Dermis microvascular lymphatic vessel endothelial cell (primary cell): ENCODE results near the gene HMGN3. TPM values are rescaled to one million over a fixed set of nuclear protein-coding genes. Genes with fewer than 3 reads are reported as not detected.

Source experiments
- DNase-seq, 2 donors: peaks; one replicate each; pipeline versions ENCODE4 v3.0.0 to v3.0.0-alpha.2; 2010; ENCODE audit warnings: low read depth in 2 of 2
- total RNA-seq: library from RNA; depleted of rRNA; stranded (reverse); fragments of >200 nt; gene quantifications from 2 replicates; pipeline ENCODE4 v1.2.1, GENCODE V29; 2014

HMGN3 gene
- total RNA-seq, 1 donor from 2014 or later, result 48.8 TPM

DNA sequence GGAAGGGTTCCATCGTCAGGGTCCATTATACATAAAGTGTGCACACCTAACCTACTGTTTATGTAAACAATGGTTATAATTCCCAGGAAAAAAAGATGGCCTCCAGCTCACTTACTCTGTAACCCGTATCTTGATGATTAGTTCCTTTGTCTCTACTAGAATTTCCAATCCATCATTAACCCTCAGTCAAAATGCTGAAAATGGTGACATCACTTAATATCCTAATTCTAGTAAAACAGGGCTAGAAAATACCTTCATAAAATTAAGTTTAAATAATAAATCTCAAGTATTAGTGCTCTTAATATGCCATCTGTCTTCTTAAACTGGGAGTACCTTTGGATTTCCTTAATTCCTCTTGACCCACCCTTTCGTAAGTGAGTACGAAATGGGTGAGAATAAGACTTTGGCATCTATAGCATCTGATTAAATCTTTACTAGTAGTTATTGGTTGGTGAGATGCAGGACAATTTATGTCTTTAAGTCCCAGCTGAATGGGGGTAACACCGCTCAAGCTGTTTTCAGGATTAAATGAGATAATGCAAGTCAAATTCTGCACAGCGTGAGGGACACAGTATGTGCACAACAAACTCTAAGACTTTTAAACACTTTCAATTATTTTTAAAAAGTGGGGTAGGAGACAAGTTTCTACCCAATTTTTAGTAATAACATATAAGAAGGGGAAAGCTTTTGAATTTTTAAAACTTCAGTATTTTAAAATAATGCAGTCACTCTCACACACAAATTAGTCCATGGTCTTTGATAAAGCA lies 1.6 kb downstream of the HMGN3 start:
- no peak for DNase-seq

DNA sequence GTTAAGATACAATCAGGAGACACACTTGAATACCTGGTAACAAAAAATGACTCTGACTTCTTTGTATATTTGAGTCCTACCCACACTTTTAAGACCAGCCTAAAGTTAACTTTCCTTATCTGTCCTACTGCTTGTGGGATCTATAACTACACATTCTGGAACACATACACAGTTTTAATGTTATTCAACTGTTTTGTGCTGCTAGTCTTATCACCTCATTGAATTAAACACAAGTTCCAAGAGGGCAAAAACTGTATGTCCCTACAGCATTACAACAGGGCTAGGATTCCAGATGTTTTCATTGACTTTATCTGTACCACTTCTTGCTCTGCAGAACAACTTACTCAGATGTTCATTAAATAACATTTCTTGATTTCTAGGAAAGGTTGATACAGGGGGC lies 2.8 kb downstream of the HMGN3 start:
- no peak for DNase-seq

DNA sequence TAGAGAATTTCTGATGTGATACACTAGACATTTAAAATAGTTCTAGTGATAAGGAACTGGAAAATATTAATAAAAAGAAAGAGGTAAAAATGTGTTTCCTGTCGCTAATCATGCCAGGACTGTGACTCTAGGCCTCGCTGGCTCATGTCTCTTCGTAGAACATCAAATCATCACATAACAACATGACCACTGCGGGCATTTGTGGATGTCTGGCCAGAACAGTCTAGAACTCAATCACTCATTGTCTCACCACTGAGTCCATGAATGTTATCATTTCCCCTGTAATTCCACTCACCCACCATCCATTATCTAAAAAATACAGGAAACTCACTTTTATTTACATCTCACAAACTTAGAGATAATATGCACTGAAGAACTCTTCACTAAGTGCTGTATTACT lies 3.4 kb downstream of the HMGN3 start:
- DNase-seq, result peak; percentile 77 to 89

DNA sequence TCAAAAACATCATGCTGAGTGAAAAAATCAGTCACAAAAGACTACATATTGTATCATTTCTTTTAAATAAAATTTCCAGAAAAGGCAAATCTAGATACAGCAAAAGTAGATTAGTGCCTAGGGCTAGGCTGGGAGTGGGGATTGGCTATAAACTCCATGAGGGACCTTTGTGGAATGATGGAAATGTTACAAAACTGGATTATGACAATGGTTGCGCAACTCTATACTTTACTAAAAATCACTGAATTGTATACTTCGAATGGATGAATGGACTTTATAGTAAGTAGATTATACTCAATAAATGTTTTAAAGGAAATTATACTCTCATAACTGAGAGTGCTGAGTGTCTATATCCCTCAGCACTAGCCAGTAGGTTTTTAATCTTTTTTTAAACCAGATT lies 4.3 kb downstream of the HMGN3 start:
- no peak for DNase-seq

DNA sequence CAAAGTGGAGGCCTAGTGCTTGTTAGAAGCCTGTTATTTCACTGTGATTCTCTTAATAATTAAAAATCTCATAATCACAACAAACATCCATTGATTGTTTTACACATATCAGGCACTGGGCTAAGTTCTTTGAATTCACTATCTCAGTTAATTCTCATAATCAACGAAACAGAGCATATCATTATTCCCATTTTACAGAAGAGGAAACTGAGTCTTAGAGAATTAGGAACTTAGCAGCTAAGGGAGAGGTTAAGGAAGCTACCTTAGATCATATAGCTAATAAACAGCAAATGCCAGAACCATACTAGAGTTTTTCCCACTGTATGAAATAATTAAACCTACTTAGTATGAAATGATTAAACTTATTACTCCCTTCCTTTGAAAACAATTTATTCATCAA lies 7.0 kb downstream of the HMGN3 start:
- no peak for DNase-seq

DNA sequence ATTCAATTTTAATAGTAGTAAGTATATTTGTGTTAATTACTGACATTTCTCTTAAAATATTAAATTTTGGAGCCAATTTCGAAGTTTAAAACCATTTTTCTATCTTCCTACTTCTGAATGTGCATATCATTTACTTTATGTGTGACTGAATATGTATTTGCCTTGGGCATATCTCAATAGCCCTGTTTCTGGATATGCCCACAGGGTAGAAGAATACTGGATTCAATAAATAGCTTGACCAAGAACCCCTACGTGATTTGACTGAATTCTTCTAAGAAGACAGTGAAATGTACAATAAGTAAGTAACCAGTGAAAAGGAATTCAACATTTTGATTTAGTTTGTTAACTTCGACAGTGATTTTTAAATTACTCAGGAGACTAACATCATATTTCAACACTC lies 7.8 kb downstream of the HMGN3 start:
- DNase-seq, result no peak

DNA sequence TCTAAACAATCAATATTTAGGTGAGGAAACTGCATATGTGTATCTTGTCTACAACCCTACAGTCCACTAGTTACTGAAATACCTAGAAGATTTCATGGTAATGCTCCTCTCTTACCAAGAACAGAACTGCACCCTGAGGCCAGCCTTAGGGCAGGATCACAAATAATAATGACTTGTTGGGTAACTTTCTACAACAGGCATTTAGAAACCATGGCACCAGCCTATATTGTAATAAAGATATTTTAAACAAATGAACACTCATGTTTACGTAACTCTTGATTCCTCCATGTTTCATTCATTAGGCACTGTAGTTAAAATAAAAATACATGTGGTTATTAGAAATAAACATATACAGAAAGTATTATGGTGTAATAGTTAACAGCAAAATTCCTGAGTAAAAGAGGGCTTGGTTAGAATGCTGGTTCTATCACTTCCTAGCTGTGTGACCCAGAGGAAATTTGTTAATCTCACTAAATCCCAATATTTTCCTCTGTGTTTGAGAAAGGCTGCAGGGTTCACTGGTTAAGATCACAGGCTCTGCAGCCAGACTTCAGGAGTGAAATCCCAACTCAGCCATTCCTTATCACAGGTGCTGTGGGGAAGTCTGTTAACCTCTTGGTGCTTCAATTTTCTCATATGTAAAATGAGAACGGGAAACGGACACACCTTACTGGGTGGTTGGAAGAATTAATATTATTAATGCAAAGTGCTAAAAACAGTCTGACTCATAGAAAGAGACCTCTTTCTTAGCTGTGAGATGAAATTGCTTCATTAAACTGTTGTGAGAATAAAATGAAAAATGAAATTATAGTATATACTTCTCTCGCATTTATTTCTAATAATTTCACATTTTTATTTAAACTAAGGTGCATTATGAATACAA lies 8.5 kb downstream of the HMGN3 start:
- DNase-seq, result no peak

DNA sequence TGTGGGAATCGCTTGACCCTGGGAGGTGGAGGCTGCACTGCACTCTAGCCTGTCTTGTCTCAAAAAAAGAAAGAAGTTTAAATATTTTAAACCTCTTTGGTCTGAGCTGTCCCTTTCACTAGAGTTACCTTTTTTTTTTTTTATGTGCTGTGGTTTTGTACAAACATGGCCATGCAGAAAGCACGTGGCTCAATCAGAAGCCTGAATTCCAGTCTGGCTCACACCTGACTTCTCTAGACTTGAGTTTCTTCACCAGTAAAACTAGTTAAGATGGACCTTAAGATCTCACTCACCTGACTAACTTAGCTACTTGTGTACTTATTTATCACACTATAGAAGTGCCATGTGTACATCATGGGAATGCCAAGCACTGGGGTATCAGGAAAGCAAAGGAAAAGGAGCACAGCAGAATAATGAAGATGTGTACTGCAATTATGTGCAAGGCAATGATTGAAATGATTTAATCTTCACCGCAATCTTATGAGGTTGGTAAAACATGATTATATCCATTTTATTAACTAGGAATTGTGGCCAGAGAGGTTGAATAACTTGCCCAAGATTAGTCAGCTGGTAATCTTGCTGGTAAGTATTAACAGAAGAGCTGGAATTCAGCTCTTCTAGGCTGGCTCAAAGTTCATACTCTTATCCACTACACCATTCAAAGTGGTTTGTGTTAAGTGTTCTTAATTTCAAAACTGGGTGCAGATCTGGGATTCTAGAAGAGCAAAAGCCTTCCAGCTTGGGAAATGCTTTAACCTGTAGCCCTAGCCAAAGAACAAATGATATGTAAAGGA lies 10.7 kb downstream of the HMGN3 start:
- no peak for DNase-seq

DNA sequence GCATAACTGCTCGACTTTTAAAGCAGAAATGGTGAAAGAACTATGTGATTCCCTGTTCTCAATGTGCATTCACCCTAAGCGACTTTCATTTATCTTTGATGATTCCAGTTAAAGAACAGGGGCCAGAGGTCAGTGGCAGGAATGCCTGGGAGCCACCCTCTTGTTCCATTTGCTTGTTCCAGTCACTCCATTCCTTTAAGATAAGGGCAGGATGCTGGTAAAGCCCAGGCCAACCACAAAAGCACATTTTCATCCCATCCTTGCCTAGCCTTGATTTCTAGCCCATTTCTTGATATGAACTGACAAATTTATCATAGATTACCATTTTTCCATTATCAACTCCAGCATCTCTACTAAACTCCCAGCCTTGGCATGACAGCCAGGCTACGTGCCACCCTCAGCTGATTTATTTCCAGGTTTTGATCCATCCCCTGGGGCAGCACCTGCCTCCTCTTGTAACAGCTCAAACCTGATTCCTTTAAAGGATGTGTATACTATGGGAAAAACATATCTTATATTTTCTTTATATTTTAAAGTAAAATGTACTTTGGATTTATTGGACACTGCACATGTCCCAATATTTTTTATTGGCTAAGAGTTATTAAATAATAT lies 19.2 kb downstream of the HMGN3 start:
- no peak for DNase-seq

DNA sequence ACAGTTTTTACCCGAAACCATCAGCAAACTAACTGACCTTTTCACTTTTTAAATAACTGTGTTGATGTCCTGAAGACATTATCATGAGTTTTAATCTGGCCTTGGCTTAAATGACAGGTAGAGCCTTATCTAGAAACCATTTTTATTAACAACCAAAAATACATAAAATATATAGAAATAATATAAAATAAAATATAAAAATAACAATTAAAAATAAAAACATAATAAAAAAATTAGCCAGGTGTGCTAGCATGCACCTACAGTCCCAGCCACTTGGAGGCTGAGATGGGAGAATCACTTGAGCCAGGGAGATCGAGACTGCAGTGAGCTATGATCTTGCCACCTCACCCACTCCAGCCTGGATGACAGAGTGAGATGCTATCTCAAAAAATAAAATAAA lies 21.6 kb downstream of the HMGN3 start:
- no peak for DNase-seq

DNA sequence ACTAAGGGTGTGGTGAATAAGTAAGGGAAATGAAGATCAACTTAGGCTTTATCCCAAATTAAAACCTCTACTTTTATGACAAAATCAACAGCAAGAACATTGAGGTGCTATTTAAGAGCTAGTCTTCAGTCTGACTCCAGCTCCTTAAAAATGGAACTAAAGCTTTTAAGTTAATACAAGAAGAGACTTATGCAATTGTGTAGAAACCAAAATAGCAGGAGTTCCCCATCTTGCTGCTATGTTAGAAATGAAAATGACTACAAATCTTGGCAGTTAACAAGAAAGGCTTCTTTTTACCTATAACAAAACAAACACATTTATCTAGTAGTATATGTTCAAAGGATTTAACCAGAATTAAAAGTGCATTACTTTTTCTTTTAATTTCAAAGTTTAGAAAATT lies 25.7 kb downstream of the HMGN3 start:
- no peak for DNase-seq

DNA sequence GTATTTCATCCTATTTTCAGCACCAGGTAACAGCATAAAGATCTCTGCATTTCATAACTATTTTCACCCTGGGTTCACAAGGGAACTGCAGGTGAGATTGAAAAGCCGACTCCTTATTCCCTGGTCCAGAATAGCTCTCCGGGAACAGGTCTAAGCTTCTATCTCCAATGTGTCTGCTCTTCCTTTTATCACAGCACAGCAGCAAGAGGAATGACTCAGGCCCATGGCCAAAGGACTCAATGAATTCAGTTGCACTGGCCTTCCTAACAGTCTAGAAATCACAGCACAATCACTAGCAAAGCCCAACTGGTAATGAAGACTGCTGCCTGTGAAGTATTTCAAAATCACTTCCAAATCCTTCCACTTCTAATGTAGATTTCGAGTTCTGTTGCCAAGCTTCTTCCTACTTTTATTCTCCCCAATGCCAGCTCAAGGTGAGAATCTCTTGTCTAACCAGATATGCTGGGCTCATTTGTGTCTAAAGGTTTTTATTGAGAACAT lies 30.7 kb downstream of the HMGN3 start:
- DNase-seq, result no peak

DNA sequence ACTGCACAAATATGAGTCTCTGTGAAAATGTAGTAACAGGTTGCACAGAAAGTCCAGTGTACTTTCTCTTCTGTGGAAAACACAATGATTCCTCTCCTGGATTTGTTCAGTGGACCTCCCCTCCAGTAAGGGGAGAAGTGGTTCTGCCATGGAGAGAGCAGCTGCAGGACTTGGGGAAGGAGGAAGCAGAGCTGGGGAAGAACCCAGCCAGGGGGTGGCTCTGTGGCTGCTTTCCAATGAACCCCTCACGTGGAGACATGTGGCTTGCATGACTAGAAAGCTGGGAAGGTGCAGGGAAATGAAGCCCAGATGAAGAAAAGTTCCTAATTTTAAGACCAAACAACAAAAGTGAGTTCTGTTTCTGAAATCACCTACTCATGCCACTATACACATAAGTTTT lies 31.9 kb downstream of the HMGN3 start:
- no peak for DNase-seq

DNA sequence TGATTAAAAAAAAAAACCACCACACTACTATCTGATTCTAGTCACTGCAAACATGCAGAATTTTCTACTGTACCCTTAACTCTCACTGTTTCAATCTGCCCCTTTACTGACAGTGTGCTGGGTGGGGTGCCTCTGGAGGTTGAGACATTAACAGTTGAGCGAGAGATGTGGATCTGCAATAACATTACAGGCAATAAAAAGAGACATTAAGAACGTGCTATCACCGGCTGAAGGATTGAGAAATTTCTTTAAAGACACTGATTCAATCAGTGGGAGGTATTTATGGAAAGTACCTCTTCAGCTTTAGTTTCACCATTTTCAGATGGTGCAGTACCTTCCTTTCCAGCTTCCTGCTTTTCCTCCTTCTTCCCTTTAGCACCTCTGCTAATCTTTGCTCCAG lies 32.5 kb downstream of the HMGN3 start:
- DNase-seq, result no peak

DNA sequence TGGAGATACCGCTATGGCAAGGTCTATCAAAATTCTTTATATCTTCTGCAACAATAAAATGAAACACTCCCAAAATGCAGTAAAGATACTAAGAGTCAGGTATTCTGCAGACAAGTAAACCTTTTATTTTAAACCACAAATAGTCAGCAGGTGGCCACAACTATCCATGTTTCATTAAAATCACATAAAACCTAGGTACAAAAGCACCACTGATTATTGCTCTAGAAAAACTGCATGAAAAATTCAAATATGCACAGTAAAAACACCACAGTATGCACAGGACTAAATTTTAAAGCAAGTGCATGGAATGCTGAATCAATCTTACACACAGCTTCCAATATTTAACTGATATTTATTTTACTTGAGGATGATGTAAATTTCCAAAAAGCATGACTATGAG lies 33.3 kb downstream of the HMGN3 start:
- no peak for DNase-seq

DNA sequence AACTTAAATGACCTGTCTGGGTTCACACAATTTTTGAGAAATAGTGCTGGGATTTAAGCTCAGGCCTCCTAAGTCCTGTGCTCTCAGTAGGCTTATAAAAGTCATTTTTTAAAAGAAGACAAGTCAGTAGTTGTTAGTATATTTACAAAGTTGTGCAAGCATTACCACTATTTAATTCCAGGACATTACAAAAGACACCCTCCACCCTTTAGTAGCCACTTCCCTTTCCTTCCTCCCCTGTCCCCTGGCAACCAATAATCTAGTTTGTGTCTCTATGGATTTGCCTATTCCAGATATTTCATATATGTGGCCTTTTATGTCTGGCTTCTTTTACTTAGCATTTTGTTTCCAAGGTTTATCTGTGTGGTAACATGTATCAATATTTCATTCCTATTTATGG lies 37.6 kb downstream of the HMGN3 start:
- DNase-seq, result no peak

DNA sequence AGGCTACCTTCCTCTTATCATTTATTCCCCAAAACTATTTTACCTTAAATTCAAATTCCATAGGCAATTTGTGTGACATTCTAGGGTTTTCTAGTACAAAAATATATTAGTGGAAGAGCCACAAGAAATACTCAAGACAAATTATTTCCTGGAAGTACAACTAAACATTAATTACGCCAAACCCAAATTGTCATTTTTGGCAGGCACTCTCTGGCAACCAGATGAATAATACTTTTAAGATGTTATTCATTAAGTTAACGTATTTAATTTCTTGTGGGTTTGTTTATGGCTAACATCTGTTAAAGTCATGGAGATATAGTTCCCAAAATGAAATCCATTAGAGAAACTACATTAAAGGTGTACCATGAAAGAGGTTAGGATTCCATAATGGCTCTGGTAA lies 40.5 kb downstream of the HMGN3 start:
- DNase-seq, result no peak

DNA sequence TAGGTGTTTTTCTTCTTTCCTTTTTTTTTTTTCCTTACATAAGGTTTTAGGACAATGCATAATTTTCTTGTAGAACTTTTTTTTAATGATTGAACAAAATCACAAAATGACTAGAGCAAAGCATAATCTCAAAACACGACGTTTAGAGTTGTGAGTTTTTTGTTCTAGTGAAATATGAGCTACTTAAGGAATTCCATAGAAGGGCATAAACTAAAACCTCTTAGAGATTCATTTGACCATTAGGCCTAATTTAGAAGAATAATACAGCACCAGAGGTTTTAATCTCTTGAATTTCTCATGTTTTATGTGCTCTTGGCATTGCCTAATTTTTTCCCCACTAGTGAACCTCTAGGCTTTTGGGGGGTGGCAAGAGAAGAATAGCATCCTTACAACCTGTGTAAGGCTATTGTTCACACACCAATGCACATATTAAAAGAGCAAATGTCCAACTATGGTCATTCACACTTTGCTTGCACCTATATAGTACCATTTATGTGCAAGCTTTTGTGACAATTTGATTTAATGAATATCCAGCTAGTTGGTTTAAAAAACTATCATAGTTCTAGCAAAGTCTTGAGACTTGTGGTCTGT lies 44.6 kb downstream of the HMGN3 start:
- DNase-seq, result no peak

DNA sequence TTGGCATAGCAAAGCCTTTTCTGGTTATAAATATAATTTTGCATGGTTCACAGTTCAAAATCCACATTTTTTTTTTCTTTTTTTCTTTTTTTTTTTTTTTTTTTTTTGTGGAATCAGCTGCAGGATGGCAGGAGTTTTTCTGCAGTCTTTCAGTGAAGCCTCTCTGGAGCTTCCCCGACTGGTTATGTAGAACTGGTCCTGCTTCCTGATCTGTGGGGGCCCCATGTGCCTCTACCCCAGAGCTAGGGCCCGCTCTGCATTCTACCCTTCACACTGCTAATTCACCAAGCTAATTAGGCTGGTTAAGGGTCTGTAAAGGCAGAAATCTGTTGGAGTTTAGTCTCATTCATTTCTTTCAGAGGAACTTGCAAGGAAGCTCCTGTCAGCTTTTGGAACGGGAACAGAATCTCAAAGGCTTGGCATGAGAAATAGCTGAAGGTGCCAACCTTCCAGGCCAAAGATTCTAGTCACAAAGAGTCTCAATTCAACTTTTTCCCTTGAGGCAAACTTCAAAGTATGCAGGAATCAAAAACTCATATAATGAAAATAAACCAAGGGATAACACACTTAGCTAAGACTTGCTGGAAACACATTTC lies 45.5 kb downstream of the HMGN3 start:
- no peak for DNase-seq

DNA sequence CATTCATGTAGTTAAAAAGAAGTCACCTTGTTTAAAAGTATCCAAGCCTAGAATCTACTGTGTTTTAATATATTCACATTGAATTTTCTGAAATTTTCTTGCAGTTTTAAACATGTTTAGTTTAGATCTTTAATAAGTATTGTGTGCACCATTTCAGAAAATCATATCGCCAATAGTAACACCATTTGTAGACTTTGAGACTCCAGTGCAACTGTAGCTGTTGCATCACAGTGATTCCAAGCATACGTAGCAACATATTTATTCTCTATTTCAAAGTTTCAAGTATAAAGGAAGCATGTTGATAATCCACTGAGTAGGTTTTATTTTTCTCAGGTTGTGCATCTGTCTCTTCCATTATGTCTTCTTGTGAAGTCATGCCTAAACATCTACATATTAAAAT lies 46.4 kb downstream of the HMGN3 start:
- DNase-seq, result no peak

DNA sequence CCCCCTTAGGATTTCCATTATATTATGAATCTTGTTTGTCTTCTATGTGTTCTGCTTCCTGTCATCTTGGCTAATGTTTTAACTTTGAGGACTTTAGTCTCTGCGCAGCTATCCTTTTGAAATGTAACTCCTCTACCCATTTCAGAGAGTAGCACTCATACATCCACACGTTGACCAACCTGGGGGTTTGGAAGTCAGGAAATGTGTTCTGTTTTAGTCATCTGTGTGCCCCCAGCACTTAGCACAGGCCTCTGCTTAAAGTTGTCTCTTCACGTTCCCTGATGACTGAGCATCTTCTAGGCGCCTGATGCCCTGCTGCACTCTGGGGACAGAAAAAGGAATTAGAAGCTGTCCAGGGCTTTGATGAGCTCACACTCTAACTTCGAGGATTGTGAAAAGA lies 47.9 kb downstream of the HMGN3 start:
- DNase-seq, result no peak
